Left renal cortex interstitium (tissue), 4 donors: ENCODE data around the gene VEGFA. TPM values are rescaled to one million over a fixed set of nuclear protein-coding genes. Genes with fewer than 3 reads are reported as not detected.

Experiments
- DNase-seq, 4 donors: peaks; one replicate each; pipeline ENCODE4 v3.0.0-alpha.2; 2013; ENCODE audit warnings: low read depth in 4 of 4, low spot score in 2 of 4, missing footprints in 1 of 4
- polyA plus RNA-seq, 4 donors: library from polyadenylated mRNA; unstranded; fragments of 120-200 nt; gene quantifications; one replicate each; pipeline ENCODE4 v1.2.1, GENCODE V29; 2013; ENCODE audit not compliant: insufficient read length in 4 of 4

The VEGFA gene
- polyA plus RNA-seq, 4 donors, result 222 to 402 (median 302) TPM

DNA sequence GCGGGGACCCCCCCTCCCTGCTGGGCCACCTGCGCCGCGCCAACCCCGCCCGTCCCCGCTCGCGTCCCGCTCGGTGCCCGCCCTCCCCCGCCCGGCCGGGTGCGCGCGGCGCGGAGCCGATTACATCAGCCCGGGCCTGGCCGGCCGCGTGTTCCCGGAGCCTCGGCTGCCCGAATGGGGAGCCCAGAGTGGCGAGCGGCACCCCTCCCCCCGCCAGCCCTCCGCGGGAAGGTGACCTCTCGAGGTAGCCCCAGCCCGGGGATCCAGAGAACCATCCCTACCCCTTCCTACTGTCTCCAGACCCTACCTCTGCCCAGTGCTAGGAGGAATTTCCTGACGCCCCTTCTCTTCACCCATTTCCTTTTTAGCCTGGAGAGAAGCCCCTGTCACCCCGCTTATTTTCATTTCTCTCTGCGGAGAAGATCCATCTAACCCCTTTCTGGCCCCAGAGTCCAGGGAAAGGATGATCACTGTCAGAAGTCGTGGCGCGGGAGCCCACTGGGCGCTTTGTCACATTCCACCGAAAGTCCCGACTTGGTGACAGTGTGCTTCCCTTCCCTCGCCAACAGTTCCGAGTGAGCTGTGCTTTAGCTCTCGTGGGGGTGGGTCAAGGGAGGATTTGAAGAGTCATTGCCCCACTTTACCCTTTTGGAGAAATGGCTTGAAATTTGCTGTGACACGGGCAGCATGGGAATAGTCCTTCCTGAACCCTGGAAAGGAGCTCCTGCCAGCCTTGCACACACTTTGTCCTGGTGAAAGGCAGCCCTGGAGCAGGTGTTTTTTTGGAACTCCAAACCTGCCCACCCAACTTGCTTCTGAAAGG is 2.1 kb downstream of the VEGFA start:
- peak in 1 of 4 donors; percentile 30 for DNase-seq

GRCh38 chr6:43772681-43773049 is 2.7 kb downstream of the VEGFA start:
- no peak for DNase-seq

DNA sequence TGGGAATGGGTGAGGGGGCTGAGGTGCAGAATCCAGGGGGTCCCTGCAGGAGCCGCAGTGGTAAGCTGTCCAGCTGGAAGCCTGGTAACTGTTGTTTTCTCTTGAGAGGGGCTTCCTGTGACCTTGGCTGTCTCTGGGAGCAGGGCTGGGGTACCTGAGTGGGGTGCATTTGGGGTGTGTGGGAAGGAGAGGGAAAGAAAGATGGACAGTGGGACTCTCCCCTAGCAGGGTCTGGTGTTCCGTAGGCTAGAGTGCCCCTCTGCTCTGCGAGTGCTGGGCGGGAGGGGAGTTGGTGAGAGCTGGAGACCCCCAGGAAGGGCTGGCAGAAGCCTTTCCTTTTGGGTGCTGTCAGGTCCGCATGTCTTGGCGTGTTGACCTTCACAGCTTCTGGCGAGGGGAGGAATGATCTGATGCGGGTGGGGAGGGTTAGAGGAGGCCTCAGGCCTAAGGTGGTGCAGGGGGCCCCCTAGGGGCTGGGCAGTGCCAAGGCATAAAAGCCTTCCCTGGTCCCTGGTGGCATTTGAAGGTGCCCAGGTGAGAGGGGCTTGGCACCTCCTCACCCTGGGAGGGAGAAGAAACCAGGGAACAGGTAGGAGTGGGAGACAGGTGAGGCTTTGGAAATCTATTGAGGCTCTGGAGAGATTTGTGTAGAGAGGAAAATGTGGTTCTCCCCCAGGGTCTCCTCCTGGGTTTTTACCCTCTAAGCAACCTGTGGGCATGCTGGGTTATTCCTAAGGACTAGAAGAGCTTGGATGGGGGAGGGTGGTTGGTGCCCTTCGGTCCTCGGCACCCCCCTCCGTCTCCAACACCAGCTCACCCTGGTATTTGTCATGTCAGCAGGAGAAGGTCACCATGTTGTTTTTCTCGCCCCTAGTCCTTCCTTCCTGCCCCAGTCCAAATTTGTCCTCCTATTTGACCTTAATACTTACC is 3.3 kb downstream of the VEGFA start:
- DNase-seq, result no peak

GRCh38 chr6:43773980-43774775 is 4.2 kb downstream of the VEGFA start:
- DNase-seq, result no peak

DNA sequence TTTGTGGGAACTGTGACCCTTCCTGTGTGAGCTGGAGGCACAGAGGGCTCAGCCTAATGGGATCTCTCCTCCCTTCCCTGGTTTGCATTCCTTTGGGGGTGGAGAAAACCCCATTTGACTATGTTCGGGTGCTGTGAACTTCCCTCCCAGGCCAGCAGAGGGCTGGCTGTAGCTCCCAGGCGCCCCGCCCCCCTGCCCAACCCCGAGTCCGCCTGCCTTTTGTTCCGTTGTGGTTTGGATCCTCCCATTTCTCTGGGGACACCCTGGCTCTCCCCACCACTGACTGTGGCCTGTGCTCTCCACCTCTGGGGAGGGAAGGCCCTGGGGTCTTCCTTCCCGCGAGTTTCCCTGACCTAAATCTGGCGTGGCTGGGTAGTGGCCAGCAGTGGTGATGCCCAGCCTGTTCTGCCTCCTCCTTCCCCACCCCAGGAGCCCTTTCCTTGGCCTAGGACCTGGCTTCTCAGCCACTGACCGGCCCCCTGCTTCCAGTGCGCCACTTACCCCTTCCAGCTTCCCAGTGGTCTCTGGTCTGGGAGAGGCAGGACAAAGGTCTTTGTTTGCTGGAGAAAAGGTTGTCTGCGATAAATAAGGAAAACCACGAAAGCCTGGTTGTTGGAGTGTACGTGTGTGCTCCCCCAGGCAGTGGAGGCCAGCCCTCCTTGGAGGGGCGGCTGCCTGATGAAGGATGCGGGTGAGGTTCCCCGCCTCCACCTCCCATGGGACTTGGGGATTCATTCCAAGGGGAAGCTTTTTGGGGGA is 4.9 kb downstream of the VEGFA start:
- peak in 2 of 4 donors; percentile 44 to 49 for DNase-seq

DNA sequence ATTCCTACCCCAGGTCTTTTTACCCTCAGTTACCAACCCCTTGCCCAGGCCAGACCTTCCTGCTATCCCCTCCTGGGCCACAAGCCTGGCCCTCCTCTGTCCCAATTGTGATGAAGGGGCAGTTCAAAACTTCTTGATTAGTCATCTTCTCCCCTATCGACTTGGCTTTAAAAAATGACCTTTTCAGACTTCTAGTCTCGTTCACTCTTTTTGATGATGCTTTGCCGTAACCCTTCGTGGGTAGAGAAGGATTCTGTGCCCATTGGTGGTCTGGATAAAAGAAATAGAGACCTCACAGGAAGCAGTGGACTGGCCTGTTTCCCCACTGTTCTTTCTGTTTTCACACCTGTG is 5.5 kb downstream of the VEGFA start:
- DNase-seq, result no peak

DNA sequence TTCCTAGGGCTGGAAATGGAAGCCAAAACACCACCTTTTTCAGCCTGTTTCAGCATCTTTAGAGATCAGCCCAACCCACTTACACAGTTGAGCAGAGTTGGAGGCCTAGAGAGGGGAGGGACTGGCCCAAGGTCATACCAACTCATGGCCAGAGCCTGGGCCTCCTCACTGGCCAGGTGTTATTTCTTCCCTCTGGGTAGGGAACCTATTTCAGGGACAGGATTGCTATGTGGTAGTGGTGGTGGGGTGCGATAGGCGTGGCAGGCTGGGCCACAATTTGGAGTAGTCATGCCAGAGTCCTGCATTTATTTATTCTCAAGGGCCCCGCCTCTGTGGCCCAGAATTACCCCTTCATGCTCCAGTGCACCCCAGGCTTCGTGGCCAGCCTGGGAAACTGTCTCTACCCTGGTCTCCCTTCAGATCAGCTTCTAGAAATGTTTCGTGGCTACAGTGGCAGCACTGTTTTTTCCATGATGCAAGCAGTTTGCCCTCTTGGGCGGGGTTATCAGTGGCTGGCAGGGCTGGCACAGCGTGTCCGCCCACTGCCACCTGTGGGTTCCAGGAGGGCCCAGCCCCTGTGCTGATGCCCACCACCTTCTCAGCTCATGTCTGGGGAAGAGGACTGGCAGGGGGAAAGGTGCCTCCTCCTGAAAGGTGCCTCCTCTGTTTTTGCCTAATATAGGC is 6.2 kb downstream of the VEGFA start:
- no peak for DNase-seq

- no peak for DNase-seq
Observed at GRCh38 chr6:43776799-43777776, 7.1 kb downstream of the VEGFA start.

GRCh38 chr6:43778131-43778855 is 8.3 kb downstream of the VEGFA start:
- no peak for DNase-seq

GRCh38 chr6:43778976-43779851 is 9.2 kb downstream of the VEGFA start:
- no peak for DNase-seq

DNA sequence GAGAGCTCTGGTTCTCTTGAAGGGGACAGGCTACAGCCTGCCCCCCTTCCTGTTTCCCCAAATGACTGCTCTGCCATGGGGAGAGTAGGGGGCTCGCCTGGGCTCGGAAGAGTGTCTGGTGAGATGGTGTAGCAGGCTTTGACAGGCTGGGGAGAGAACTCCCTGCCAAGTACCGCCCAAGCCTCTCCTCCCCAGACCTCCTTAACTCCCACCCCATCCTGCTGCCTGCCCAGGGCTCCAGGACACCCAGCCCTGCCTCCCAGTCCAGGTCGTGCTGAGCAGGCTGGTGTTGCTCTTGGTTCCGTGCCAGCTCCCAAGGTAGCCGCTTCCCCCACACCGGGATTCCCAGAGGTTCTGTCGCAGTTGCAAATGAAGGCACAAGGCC is 9.8 kb downstream of the VEGFA start:
- peak in 1 of 4 donors; percentile 48 for DNase-seq

DNA sequence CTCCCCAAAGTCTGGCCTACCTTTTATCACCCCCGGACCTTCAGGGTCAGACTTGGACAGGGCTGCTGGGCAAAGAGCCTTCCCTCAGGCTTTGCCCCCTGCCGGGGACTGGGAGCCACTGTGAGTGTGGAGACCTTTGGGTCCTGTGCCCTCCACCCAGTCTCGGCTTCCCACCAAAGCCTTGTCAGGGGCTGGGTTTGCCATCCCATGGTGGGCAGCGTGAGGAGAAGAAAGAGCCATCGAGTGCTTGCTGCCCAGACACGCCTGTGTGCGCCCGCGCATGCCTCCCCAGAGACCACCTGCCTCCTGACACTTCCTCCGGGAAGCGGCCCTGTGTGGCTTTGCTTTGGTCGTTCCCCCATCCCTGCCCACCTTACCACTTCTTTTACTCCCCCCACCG is 10.3 kb downstream of the VEGFA start:
- no peak for DNase-seq

DNA sequence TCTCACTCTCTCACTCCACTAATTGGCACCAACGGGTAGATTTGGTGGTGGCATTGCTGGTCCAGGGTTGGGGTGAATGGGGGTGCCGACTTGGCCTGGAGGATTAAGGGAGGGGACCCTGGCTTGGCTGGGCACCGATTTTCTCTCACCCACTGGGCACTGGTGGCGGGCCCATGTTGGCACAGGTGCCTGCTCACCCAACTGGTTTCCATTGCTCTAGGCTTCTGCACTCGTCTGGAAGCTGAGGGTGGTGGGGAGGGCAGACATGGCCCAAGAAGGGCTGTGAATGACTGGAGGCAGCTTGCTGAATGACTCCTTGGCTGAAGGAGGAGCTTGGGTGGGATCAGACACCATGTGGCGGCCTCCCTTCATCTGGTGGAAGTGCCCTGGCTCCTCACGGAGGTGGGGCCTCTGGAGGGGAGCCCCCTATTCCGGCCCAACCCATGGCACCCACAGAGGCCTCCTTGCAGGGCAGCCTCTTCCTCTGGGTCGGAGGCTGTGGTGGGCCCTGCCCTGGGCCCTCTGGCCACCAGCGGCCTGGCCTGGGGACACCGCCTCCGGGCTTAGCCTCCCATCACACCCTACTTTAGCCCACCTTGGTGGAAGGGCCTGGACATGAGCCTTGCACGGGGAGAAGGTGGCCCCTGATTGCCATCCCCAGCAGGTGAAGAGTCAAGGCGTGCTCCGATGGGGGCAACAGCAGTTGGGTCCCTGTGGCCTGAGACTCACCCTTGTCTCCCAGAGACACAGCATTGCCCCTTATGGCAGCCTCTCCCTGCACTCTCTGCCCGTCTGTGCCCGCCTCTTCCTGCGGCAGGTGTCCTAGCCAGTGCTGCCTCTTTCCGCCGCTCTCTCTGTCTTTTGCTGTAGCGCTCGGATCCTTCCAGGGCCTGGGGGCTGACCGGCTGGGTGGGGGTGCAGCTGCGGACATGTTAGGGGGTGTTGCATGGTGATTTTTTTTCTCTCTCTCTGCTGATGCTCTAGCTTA is 11.2 kb downstream of the VEGFA start:
- no peak for DNase-seq

DNA sequence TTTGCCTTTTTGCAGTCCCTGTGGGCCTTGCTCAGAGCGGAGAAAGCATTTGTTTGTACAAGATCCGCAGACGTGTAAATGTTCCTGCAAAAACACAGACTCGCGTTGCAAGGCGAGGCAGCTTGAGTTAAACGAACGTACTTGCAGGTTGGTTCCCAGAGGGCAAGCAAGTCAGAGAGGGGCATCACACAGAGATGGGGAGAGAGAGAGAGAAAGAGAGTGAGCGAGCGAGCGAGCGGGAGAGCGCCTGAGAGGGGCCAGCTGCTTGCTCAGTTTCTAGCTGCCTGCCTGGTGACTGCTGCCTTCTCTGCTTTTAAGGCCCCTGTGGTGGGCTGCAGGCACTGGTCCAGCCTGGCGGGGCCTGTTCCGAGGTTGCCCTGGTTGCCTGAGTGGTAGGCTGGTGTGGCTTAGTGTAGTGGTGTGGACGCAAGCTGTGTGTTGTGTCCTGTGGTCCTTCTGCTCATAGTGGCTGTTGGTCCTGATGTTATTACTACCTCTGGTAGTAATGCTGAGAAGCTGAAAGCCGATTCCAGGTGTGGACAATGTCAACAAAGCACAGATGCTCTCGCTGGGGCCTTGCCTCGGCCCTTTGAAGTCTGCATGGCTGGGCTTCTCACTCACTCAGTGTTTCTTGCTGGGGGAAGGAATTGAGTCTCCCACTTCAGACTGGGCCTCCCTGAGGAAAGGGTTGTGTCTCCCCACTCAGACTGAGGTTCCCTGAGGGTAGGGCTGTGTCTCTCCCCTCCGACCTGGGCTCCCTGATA is 12.1 kb downstream of the VEGFA start:
- DNase-seq, result no peak
